Retinal pigment epithelial cell (primary cell): ENCODE measurements around the gene IGFL3.
A peak's percentile ranks its signal among the peaks of the same experiment; 100 is the strongest.
"Not testable (repeated sequence)": the region's sequence is repeated elsewhere in the genome, so short reads cannot be mapped to it uniquely, and the experiment has no call there.

Source experiments
- DNase-seq: peaks from one replicate; pipeline ENCODE4 v3.0.0-alpha.2; 2010; ENCODE audit warnings: low read depth
- H3K4me3 ChIP-seq: 2 replicates; pipeline ENCODE4 v1.5.1; 2011; ENCODE audit warnings: mild to moderate bottlenecking, low read length, control low read depth, moderate library complexity
- TF ChIP-seq, protein P1 (sequence below): conservative IDR thresholded peaks from 2 replicates; pipeline ENCODE4 v1.5.1; 2011; ENCODE audit warnings: low read depth, low read length, control low read depth, inconsistent platforms

IGFL3 gene

DNA sequence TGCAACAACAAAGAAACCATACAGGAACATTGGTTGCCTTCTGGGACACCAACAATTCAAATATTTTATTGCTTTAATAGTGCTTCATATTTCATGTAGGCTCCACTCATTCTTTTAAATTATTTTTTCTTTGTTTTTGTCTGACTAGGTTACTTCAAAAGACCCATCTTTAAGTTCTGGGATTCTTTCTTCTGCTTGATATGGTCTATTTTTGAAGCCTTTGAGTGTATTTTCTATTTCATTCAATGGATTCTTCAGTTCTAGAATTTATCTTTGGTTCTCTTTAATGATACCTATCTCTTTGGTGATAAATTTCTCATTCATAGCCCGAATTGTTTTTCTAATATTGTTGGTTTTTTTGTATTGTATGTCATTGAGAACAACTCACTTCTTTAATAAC, 38.6 kb downstream of the IGFL3 start:
- TF ChIP-seq, protein P1, sequence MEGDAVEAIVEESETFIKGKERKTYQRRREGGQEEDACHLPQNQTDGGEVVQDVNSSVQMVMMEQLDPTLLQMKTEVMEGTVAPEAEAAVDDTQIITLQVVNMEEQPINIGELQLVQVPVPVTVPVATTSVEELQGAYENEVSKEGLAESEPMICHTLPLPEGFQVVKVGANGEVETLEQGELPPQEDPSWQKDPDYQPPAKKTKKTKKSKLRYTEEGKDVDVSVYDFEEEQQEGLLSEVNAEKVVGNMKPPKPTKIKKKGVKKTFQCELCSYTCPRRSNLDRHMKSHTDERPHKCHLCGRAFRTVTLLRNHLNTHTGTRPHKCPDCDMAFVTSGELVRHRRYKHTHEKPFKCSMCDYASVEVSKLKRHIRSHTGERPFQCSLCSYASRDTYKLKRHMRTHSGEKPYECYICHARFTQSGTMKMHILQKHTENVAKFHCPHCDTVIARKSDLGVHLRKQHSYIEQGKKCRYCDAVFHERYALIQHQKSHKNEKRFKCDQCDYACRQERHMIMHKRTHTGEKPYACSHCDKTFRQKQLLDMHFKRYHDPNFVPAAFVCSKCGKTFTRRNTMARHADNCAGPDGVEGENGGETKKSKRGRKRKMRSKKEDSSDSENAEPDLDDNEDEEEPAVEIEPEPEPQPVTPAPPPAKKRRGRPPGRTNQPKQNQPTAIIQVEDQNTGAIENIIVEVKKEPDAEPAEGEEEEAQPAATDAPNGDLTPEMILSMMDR: no peak
- no peak for DNase-seq
- no peak overlapping the region for H3K4me3 ChIP-seq

DNA sequence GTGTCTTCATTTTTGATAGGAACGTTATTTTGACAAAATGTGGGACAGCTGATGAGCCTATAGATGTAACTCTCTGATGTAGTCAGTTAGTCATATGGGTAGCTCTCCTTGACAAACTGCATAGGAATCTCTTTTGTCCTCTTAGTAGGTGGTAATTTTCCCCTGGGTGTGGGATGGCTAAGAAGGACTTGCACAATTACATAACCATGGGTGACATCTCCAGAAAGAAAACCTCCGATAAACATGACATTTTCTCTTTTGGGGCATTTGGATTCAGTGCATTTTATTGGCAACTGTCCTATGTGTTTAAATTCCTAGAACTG, 41.8 kb downstream of the IGFL3 start:
- no peak for DNase-seq
- TF ChIP-seq, protein P1: no peak
- no peak overlapping the region for H3K4me3 ChIP-seq

DNA sequence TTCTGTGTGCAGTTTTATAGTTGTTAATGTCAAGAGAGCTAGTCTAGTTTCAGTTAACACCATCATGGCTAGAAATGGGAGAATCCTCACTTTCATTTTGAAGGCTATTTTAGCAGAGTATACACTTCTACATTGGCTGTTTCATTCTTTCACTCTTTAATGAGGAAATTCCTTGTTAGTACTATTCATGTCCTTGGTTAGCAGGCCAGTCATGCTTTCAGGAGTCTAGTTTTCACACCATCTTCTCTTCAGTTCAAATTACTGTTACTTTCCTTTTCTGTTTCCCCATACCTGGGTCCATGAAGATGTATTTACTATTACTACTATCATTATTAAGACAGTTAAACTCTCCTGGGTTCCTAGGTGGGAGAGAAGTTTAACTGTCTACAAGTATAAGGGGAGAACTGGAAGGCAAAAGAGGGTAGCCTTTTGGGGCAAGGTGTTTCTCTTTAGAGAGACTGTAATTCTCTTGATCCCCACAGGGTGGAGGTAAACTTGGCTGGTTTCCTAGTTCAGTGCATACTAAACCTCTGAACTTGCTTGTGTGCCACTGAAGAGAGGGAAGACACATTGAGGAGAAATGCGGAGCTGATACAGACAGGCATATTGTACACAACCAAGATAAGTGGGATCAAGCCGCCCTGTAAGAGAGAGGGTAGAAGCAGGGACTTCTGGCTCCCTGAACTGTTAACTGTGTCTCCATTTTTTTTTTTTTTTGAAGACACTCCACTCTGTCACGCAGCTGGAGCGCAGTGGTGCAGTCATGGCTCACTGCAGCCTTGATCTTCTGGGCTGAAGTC, 42.4 kb downstream of the IGFL3 start:
- DNase-seq: no peak
- H3K4me3 ChIP-seq: no peak overlapping the region
- TF ChIP-seq, protein P1: peak; percentile 71

DNA sequence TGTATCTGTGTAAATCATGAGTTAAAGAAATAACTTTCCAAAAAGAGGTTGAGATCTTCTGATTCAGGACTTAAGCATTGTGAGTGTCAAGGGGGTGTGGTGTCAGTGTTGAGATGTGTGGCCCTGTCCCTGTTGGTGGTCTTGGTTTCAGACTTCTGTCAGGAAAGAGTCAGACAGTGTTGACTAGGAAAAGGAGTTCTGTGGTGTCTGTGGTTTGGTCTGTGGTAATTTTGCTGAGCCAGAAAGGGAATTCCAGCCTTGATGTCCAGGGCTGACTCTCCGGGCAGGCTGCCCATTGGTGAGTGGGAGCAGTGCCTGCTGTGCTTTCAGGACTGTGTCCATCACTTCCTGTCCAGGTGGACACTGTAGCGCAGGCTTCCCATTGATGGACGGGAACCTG, 43.9 kb downstream of the IGFL3 start:
- no peak overlapping the region for H3K4me3 ChIP-seq
- no peak for DNase-seq
- TF ChIP-seq, protein P1: no peak

DNA sequence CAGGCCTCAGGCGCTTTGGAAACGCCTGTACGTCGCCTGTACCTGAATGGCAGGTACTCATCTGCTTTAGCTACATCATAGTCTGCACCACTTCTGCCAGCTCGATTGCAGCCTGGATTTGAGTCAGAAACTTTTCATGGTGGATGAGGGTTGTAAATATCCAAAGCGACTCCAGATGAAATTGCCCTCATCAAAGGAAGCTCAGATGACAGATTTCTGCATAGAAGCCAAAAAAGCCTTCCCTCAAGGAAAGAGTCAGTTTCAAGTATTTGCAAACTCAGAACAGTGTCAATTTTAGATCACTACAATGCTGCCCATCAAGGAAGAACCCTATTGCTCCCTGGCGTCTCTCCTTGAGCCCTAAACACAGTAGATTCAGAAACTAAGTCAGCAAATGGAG, 44.9 kb downstream of the IGFL3 start:
- no peak overlapping the region for H3K4me3 ChIP-seq
- no peak for DNase-seq
- TF ChIP-seq, protein P1: no peak

DNA sequence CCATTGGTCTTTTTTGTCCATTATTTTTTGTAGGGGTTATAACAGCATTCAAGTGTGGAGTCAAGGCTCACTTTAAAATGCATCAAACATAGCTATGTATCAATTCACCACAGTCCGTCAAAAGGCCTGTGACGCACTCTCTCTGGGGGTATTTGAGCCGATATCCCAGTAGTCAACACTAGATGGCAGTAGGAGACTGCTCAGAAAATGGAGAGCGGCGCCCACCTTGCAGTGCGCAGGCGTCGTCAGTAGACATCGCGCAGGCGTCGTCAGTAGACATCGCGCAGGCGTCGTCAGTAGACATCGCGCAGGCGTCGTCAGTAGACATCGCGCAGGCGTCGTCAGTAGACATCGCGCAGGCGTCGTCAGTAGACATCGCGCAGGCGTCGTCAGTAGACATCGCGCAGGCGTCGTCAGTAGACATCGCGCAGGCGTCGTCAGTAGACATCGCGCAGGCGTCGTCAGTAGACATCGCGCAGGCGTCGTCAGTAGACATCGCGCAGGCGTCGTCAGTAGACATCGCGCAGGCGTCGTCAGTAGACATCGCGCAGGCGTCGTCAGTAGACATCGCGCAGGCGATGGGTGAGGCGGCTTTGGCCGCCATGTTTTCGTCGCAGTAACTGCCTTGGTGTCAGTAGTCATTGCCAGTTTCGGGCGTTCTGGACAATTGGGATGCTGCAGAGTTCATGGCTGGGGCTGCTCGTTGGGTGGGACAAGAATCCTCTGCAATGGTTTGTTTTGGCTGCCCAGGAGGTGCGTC, 45.7 kb downstream of the IGFL3 start:
- H3K4me3 ChIP-seq, DNase-seq: not testable (repeated sequence)
- TF ChIP-seq, protein P1: peak; percentile 51

DNA sequence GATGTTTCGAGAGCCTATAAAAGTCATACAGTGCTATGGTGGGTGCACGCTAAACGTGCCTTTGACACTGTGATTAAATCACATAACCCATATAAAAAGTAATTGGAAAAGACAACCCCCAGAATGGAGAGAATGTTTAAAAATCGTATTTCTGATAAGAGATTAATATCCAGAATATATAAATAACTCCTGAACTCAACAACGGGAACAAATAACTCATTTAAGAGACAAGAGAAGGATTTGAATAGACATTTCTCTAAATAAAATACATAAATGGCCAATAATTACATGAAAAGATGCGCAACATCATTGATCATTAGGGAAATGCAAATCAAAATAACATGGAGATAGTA, 46.7 kb downstream of the IGFL3 start:
- no peak for DNase-seq
- no peak overlapping the region for H3K4me3 ChIP-seq
- TF ChIP-seq, protein P1: no peak
